ENCODE data around the gene SPACDR. TPM values are rescaled to one million over a fixed set of nuclear protein-coding genes. Genes with fewer than 3 reads are reported as not detected.

Gene SPACDR
- total and polyA plus RNA-seq, 2 donors from 2014 or later, result 0.54 TPM; not detected in 1

DNA sequence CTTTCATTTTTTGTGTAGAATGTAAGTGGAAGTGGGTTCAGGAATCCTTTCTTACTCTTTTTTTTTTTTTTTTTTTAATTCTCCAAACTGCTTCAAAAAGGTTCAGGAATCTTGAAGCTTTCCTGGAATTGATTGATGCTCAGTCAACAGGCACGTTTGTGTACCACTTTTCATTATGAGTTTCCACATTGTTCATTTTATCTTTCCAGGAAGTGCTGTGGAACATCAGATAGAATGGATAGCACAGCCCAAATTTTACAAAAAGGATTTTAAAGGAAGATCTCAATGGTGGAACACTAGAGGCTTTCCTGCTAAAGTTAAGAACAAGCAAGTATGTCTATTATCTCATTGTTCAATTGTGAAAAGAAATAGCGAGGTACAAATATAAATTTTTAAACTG is 25.9 kb downstream of the SPACDR start:
- DNase-seq, result no peak
- Histone ChIP-seq H3K4me3 (ENCODE audit: low read length in 3 of 3) (no peak overlapping the region), H3K9me3 (ENCODE audit: control insufficient read depth in 2 of 3, insufficient read depth in 1 of 3, low read length in 3 of 3) (no peaks in the 10 kb centered on the region), H3K4me1 (ENCODE audit: control insufficient read depth in 2 of 3, insufficient read depth in 2 of 3, low read depth in 1 of 3, low read length in 3 of 3) (peaks cover 0 to 14% (median 7%) of the 10 kb centered on the region in 3 donors), H3K36me3 (ENCODE audit: control insufficient read depth in 2 of 3, insufficient read depth in 3 of 3, low read length in 3 of 3) (peaks cover 5 to 16% (median 9%) of the 10 kb centered on the region in 3 donors), H3K9ac (ENCODE audit: low read length in 3 of 3) (no peak overlapping the region), H3K27me3 (ENCODE audit: control insufficient read depth, insufficient read depth, low read length) (no peaks in the 10 kb centered on the region), H3K27ac (ENCODE audit: low read depth in 2 of 2, low read length in 2 of 2) (no peak overlapping the region)
- TF ChIP-seq, protein P1, sequence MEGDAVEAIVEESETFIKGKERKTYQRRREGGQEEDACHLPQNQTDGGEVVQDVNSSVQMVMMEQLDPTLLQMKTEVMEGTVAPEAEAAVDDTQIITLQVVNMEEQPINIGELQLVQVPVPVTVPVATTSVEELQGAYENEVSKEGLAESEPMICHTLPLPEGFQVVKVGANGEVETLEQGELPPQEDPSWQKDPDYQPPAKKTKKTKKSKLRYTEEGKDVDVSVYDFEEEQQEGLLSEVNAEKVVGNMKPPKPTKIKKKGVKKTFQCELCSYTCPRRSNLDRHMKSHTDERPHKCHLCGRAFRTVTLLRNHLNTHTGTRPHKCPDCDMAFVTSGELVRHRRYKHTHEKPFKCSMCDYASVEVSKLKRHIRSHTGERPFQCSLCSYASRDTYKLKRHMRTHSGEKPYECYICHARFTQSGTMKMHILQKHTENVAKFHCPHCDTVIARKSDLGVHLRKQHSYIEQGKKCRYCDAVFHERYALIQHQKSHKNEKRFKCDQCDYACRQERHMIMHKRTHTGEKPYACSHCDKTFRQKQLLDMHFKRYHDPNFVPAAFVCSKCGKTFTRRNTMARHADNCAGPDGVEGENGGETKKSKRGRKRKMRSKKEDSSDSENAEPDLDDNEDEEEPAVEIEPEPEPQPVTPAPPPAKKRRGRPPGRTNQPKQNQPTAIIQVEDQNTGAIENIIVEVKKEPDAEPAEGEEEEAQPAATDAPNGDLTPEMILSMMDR (IDR thresholded peaks at IDR 0.05; ENCODE audit: borderline replicate concordance, extremely low read depth, insufficient read depth), result no peak
- FAIRE-seq, result no peak
- intact Hi-C loops (cut with DNase I), result no loop called here

DNA sequence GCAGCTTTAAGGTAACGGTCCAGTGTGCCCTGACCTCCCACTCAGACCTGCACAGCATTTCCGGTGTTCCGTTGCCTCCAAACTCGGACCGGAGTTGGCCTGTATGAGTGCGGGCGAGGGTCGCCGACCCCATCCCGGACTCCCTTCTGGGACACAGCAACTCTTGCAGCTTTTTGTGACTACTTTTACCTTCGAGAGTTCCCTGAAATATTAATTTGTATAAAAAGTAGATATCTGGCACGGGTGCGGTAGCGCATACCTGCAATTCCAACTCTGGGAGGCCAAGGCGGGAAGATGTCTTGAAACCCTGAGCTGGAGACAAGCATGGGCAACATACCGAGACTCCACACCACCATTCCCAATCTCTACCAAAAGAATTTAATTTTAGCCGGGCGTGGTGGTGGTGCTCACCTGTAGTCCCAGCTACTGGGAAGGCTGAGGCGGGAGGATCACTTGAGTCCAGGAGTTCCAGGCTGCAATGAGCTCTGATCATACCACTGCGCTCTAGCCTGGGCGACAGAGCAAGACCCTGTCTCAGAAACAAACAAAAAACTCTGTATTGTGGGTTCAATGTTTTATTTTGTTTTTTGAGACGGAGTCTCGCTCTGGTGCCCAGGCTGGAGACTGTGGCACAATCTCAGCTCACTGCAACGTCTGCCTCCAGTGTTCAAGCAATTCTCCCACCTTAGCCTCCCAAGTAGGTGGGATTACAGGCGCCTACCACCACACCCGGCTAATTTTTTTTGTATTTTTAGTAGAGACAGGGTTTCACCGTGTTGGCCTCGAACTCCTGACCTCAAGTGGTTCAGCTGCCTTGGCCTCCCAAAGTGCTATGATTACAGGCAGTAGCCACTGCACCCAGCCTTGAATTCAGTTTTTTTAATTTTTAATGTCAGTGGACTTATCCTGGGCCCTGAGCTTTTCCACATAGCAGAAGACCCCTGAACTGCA is 26.6 kb downstream of the SPACDR start:
- Histone ChIP-seq H3K36me3 (ENCODE audit: control insufficient read depth in 2 of 3, insufficient read depth in 3 of 3, low read length in 3 of 3) (peaks cover 5 to 20% (median 9%) of the 10 kb centered on the region in 3 donors), H3K9me3 (ENCODE audit: control insufficient read depth in 2 of 3, insufficient read depth in 1 of 3, low read length in 3 of 3) (no peaks in the 10 kb centered on the region), H3K9ac (ENCODE audit: low read length in 3 of 3) (no peak overlapping the region), H3K27ac (ENCODE audit: low read depth in 2 of 2, low read length in 2 of 2) (no peak overlapping the region), H3K27me3 (ENCODE audit: control insufficient read depth, insufficient read depth, low read length) (no peaks in the 10 kb centered on the region), H3K4me3 (ENCODE audit: low read length in 3 of 3) (peak overlapping the region in 1 of 3 donors; percentile 77), H3K4me1 (ENCODE audit: control insufficient read depth in 2 of 3, insufficient read depth in 2 of 3, low read depth in 1 of 3, low read length in 3 of 3) (peaks cover 0 to 17% (median 7%) of the 10 kb centered on the region in 3 donors)
- no peak for FAIRE-seq
- DNase-seq, result peak in 2 of 5 donors; percentile 79 to 83
- intact Hi-C loops (cut with DNase I), result no loop called here
- TF ChIP-seq, protein P1 (IDR thresholded peaks at IDR 0.05; ENCODE audit: borderline replicate concordance, extremely low read depth, insufficient read depth), result no peak

DNA sequence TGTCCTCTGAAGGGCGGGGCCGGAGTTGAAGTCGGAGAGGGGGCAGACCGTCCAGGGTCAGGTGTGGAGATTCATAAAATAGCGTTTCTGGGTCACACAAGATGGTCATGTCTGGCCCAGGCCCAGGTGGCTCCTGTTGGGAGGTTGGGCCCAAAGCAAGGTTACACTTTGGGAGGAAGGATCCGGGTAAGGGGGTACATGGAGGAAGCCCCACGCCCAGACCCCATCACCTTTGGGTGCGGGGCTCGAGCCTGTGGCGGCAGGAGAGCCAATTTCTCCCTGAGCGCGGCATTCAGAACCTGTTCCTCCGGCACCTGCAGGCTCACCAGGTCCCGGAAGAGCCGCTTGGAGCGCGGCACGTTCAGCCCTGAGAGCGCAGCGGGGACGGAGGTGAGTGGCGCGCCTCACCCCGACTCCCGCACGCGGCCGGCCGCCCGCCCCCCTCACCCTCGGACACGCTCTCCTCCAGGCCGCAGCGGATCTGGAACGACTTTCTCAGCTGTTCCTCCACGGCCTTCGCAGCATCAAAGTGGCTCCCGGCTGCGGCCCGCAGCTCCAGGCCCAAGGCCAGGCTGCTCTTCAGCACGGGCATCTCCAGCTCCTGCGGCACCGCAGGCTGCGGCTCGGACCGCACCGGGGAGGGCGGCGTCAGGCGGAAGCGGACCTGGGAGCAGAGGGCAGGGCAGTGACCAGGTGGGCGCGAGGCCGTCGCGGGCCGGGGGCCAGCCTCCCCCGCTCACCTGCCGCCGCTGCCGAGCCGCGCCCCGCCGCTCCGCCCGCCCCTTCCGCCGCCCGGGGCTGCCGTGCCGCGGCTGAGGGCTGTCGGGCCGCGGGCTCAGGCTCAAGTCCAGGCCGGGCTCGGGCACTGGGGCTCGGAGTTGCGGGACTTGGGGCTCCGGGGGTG is 28.4 kb downstream of the SPACDR start:
- Histone ChIP-seq H3K27me3 (ENCODE audit: control insufficient read depth, insufficient read depth, low read length) (no peaks in the 10 kb centered on the region), H3K36me3 (ENCODE audit: control insufficient read depth in 2 of 3, insufficient read depth in 3 of 3, low read length in 3 of 3) (peaks cover 5 to 20% (median 9%) of the 10 kb centered on the region in 3 donors), H3K4me1 (ENCODE audit: control insufficient read depth in 2 of 3, insufficient read depth in 2 of 3, low read depth in 1 of 3, low read length in 3 of 3) (peaks cover 0 to 33% (median 20%) of the 10 kb centered on the region in 3 donors), H3K9me3 (ENCODE audit: control insufficient read depth in 2 of 3, insufficient read depth in 1 of 3, low read length in 3 of 3) (no peaks in the 10 kb centered on the region), H3K4me3 (ENCODE audit: low read length in 3 of 3) (peak overlapping the region; percentile 67 to 77 (median 68)), H3K27ac (ENCODE audit: low read depth in 2 of 2, low read length in 2 of 2) (peak overlapping the region; percentile 92 to 93), H3K9ac (ENCODE audit: low read length in 3 of 3) (peak overlapping the region; percentile 59 to 93 (median 81))
- DNase-seq, result peak in 4 of 5 donors; percentile 42 to 87 (median 67)
- TF ChIP-seq, protein P1 (IDR thresholded peaks at IDR 0.05; ENCODE audit: borderline replicate concordance, extremely low read depth, insufficient read depth), result no peak
- intact Hi-C loops (cut with DNase I), result no loop called here
- no peak for FAIRE-seq
